Activated T-helper 17 cell treated with anti-CD3 and anti-CD28 coated beads, Interleukin-2, amount 50 U/mL, for 72 hours (primary cell): ENCODE data around the gene RAB22A. TPM values are rescaled to one million over a fixed set of nuclear protein-coding genes. Genes with fewer than 3 reads are reported as not detected.

Experiments
- ATAC-seq: fragments of 150-1000 bp; cut with Tn5 transposase; replicated peaks from 2 replicates; pipeline ENCODE4 v1.10.0; 2021; ENCODE audit warnings: mild to moderate bottlenecking, moderate library complexity
- H3K27ac Mint-ChIP-seq: one replicate; pipeline ENCODE4 v1.8.0; 2022; ENCODE audit warnings: mixed read lengths
- H3K27me3 Mint-ChIP-seq: one replicate; pipeline ENCODE4 v1.8.0; 2022; ENCODE audit warnings: mixed read lengths
- H3K36me3 Mint-ChIP-seq: one replicate; pipeline ENCODE4 v1.8.0; 2022; ENCODE audit warnings: low read depth, mild to moderate bottlenecking, mixed read lengths
- H3K4me1 Mint-ChIP-seq: one replicate; pipeline ENCODE4 v1.8.0; 2022; ENCODE audit warnings: mixed read lengths
- H3K4me3 Mint-ChIP-seq: one replicate; pipeline ENCODE4 v1.8.0; 2022; ENCODE audit warnings: mild to moderate bottlenecking, mixed read lengths
- H3K9me3 Mint-ChIP-seq: one replicate; pipeline ENCODE4 v1.8.0; 2022; ENCODE audit warnings: mixed read lengths
- total RNA-seq, 2 donors: library from RNA; stranded (reverse); gene quantifications; one replicate each; pipeline ENCODE4 v1.2.3, GENCODE V29; 2022

Gene RAB22A, protein sequence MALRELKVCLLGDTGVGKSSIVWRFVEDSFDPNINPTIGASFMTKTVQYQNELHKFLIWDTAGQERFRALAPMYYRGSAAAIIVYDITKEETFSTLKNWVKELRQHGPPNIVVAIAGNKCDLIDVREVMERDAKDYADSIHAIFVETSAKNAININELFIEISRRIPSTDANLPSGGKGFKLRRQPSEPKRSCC
- total RNA-seq = 10 to 100 TPM; 11.6 to 12.8 TPM

DNA sequence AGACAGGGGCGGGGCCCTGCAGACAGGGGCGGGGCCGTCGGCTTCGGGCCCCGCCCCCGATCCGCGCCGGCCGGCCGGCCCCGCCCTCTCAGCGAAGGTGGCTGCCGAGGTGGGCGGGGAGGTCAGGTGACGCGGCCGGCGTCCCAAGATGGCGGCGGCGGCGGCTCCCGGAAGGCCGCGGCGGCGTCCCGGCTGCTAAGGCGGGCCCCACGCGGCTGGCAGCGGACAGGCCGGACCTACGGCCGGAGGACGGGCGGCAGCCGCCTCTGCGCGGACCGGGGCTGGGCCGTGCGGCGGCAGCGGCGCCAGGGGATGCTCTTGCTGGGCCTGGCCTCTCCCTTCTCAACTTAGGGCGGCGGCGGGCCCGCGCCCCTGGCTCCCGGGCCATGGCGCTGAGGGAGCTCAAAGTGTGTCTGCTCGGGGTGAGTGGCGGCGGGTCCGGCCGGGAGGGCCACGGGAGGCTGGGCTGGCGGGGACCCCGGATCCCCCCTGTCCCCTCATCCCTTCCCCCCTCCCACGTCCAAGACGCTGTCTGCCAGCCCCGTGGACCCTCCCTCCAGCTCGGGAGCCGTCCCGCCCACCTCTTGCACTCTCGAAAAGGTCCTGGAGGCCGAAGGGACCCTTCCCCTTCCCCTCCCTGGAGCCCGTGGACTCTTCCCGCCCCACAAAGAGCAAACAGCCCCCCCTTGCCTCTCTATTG is at the start of gene RAB22A:
Gene RAB22A, plus strand, starts transcription at position 125 of the 700 bp plus-strand sequence. Its CDS starts 262 bp downstream, at position 387.
- Mint-ChIP-seq H3K4me3 (peak within 1 kb of the TSS; percentile 87), H3K27me3 (no peaks in the 10 kb centered on the region), H3K36me3 (peaks cover 57% of the 10 kb centered on the region), H3K27ac (peak within 1 kb of the TSS; percentile 97), H3K4me1 (peaks cover 49% of the 10 kb centered on the region), H3K9me3 (no peaks in the 10 kb centered on the region)
- peak; percentile 33 for ATAC-seq

DNA sequence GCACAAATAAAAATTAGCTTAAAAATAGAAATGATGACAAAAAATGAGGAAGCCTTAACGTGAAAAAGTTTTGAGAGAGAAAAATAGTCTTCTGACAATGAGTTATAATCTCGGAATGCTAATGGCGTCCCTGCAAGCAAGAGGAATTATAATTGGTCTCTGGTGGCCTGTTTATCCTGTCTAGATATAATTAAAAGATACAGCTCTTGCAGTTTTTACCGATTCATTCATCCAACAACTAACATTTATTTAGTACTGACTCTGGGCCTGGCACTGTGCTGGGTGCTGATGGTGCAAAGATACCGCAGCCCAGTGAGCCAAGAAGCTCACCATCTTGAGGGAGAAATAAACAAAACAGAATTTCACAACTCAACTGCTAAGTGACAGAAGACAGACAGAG is 49.5 kb upstream of the RAB22A start:
- Mint-ChIP-seq H3K27me3 (no peaks in the 10 kb centered on the region), H3K9me3 (no peaks in the 10 kb centered on the region), H3K4me1 (peaks cover 15% of the 10 kb centered on the region), H3K4me3 (no peak overlapping the region), H3K36me3 (peaks cover 5% of the 10 kb centered on the region), H3K27ac (no peak overlapping the region)
- no peak for ATAC-seq

DNA sequence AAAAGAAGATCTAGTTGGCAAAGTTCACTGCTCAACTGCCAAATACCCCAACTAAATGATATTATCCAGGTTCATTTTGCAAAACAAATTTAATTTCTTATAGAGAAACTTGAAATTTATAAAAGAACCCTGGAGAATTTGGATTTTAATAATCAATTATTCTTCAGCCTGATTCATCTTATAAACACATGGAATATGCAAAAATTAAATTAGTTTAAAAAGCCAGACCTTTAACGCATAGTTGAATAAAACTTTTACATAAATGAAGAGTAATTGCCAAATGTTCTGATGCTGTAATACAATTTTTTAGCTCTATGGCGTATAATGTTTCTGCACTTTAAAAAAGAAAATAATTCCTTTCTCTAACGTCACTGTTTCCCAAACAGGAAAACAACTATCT is 47.9 kb upstream of the RAB22A start:
- Mint-ChIP-seq H3K27ac (no peak overlapping the region), H3K9me3 (no peaks in the 10 kb centered on the region), H3K36me3 (peaks cover 5% of the 10 kb centered on the region), H3K27me3 (no peaks in the 10 kb centered on the region), H3K4me1 (peaks cover 10% of the 10 kb centered on the region), H3K4me3 (no peak overlapping the region)
- no peak for ATAC-seq

DNA sequence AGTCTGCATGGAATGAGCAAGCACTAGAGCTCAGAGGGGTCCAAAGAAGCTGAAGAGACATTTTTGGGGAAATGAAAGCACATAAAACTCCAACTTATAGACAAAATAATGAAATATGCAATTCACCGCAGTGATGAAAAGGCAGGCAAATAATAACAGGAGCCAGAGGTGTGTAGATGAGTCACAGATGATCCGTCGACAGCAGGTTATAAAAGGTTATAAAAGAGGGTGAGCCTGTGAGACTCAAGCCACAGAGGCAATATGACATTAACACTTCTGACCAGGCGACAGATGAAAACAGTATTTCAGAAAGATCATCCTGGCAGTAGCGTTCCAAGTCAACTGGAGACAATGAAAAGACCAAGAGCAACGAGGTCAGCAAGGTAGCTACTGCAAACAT is 45.2 kb upstream of the RAB22A start:
- H3K27me3 Mint-ChIP-seq = no peaks in the 10 kb centered on the region
- H3K4me1 Mint-ChIP-seq = peaks cover 20% of the 10 kb centered on the region
- H3K4me3 Mint-ChIP-seq = no peak overlapping the region
- no peak for ATAC-seq
- no peaks in the 10 kb centered on the region for H3K9me3 Mint-ChIP-seq
- peaks cover 29% of the 10 kb centered on the region for H3K36me3 Mint-ChIP-seq
- H3K27ac Mint-ChIP-seq = no peak overlapping the region

DNA sequence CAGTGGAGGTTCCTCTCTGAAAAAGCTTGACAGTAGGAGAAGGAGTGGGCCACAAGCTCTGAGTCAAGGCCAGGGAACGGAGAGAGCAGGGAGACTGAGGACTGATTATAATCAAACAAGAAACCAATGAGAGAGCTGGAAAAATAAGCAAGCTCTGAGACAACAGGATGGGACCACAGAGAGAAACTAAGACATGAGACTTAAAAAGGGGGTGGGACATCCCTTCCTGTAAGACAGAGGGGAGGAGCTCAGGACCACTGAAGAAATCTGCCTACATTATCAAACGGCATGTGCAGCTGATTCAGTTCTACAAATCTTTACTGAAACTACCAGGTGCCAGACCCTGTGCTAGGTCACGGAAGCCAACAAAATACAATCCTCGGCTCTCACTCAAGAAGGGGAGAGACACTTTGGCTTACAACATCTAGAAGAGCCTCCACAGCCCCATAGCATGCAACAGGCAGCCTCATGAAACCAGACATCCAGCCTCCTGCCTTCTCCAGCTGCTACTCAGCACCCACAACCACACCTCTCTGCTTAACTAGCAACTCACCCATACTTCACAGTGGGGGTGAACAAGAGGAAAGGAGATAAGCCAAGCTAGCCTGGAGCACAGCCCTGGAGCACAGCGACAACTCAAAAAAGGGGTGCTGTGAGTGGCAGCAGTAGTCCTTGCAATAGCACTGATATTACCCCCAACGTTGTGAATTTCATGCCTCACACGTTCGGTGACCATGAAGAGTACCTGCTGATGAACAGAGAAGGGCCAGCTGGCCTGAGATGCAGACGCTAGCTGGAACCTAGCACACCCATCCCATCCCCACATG is 41.9 kb upstream of the RAB22A start:
- H3K36me3 Mint-ChIP-seq = peaks cover 52% of the 10 kb centered on the region
- ATAC-seq = no peak
- peaks cover 25% of the 10 kb centered on the region for H3K4me1 Mint-ChIP-seq
- H3K27me3 Mint-ChIP-seq = no peaks in the 10 kb centered on the region
- H3K27ac Mint-ChIP-seq = peak overlapping the region; percentile 58
- no peaks in the 10 kb centered on the region for H3K9me3 Mint-ChIP-seq
- peak overlapping the region; percentile 64 for H3K4me3 Mint-ChIP-seq

DNA sequence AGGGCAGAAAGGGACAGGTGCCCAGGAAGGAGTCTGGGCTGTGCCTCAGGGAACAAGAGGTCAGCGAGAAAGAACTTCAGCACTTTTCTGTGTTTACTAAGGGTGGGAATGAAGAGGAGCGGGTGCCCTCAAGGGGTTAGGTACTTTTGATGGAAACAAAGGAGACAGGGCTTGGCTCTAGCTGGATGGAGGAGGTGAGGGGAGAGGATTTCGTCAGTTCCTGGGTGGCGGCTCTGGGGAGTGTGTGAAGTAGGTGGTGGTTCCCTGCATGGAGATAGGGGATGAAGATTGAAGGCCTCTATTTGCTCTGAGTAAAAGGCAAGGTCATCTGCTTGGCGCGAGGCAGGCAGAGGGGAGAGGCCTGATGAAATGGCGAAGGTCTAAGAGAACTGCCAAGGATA is 41.1 kb upstream of the RAB22A start:
- Mint-ChIP-seq H3K36me3 (peaks cover 52% of the 10 kb centered on the region), H3K4me1 (peaks cover 27% of the 10 kb centered on the region), H3K9me3 (no peaks in the 10 kb centered on the region), H3K4me3 (peak overlapping the region; percentile 64), H3K27me3 (no peaks in the 10 kb centered on the region), H3K27ac (peak overlapping the region; percentile 58)
- no peak for ATAC-seq

DNA sequence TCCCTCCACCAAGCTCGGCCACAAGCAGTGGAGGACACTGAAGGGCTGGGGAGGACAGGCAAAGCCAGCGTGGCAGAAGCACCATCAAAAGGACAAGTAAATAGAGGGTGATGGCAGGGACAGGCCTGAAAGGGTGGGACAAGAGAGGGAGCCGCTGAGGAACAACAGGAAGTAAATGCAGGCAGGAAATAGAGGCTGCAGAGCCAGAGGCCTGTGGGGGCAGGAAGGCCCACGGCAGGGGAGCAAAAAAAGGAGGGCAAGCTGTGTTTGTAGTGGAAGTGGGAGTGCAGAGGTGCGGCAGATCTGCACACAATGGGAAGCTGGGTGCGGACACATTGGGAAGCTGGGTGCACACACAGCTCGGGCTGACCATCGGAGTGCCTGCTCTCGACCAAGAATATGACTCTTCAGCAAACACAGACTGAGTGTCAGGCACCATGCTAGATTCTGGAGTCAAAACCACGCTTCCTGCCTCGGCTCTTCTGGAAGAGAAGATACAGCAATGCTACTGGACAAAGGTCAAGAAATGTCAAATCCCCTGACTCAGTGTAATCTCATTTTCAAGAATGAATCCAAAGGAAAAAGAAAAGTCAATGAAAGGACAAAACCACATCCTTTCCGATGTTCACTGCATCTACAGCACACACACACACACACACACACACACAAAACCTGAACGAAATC is 40.4 kb upstream of the RAB22A start:
- peak; percentile 57 for ATAC-seq
- Mint-ChIP-seq H3K27ac (peak overlapping the region; percentile 58), H3K4me3 (peak overlapping the region; percentile 64), H3K9me3 (no peaks in the 10 kb centered on the region), H3K4me1 (peaks cover 28% of the 10 kb centered on the region), H3K36me3 (peaks cover 52% of the 10 kb centered on the region), H3K27me3 (no peaks in the 10 kb centered on the region)

DNA sequence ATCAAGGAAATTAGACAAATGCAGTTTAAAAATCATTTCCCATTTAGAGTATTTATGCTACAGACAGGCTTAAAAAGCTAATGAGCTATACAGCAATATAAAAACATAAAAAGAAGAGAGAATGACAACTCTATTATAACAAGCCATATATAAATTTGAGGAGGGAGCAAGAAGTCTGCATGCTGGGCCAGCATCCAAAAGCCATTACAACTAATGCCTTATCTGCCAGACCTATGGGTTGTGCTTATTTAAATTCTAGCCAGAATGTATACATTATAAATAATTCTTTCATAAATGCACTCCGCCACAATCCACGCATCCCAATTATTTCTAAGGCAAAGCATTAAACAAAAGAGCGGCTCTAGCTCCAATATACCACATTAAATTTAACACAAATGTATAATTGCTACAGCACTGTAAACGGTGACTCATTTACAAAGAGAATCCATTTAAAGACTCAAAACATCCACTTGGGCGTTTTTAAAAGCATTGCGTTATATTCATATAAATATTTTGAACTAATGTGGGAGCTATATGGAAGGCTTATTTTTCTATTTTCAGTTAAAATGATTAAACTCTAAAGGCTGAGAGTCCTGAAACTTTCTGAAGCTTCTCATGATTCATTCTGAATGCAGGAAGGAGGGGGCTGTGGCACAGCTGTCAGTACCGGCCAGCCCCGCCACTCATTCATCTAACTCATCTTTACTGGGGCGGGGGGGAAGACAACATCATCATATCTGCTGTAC is 37.7 kb upstream of the RAB22A start:
- Mint-ChIP-seq H3K36me3 (peaks cover 62% of the 10 kb centered on the region), H3K9me3 (no peaks in the 10 kb centered on the region), H3K4me3 (peak overlapping the region; percentile 49), H3K4me1 (peaks cover 33% of the 10 kb centered on the region), H3K27ac (peak overlapping the region; percentile 53), H3K27me3 (no peaks in the 10 kb centered on the region)
- ATAC-seq = peak; percentile 98

DNA sequence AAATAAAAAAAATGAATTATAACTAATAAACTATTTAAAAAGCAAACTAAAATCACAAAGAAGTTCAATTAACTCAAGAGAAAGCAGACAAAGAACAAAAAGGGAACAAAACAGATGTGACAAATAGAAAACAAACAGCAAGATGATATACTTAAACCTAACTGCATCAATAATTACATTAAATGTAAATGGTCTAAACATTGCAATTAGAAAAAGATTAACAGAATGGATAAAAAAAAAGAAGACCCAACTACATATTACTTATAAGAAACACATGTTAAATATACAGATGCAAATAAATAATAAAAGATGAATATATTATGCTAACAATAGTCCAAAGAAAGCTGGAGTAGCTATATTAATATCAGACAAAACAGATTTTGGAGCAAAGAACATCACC is 35.1 kb upstream of the RAB22A start:
- H3K4me1 Mint-ChIP-seq = peaks cover 14% of the 10 kb centered on the region

DNA sequence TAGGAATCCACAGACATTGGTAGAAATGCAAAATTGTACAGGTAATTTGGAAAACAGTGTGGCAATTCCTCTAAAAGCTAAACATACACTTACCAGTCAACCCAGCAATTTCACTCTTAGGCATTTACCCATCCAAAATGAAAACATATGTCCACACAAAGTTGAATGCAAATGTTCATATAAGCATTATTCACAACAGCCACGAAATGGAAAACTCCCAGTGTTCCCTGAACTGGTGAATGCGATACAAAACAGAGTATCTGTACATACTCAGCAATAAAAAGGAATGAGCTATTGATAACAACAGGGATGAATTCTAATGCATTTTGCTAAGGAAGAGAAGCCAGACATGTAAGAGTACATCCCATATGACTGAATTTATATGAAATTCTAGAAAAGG is 32.4 kb upstream of the RAB22A start:
- no peak overlapping the region for H3K4me3 Mint-ChIP-seq
- H3K27me3 Mint-ChIP-seq = no peaks in the 10 kb centered on the region
- no peak overlapping the region for H3K27ac Mint-ChIP-seq
- peaks cover 27% of the 10 kb centered on the region for H3K36me3 Mint-ChIP-seq
- no peak for ATAC-seq
- no peaks in the 10 kb centered on the region for H3K9me3 Mint-ChIP-seq
- H3K4me1 Mint-ChIP-seq = peaks cover 14% of the 10 kb centered on the region

More for the DNA sequence above, 35.1 kb upstream of the RAB22A start:
- H3K4me3 Mint-ChIP-seq = no peak overlapping the region
- H3K27me3 Mint-ChIP-seq = no peaks in the 10 kb centered on the region
- peaks cover 44% of the 10 kb centered on the region for H3K36me3 Mint-ChIP-seq
- H3K9me3 Mint-ChIP-seq = no peaks in the 10 kb centered on the region
- H3K27ac Mint-ChIP-seq = no peak overlapping the region
- no peak for ATAC-seq

DNA sequence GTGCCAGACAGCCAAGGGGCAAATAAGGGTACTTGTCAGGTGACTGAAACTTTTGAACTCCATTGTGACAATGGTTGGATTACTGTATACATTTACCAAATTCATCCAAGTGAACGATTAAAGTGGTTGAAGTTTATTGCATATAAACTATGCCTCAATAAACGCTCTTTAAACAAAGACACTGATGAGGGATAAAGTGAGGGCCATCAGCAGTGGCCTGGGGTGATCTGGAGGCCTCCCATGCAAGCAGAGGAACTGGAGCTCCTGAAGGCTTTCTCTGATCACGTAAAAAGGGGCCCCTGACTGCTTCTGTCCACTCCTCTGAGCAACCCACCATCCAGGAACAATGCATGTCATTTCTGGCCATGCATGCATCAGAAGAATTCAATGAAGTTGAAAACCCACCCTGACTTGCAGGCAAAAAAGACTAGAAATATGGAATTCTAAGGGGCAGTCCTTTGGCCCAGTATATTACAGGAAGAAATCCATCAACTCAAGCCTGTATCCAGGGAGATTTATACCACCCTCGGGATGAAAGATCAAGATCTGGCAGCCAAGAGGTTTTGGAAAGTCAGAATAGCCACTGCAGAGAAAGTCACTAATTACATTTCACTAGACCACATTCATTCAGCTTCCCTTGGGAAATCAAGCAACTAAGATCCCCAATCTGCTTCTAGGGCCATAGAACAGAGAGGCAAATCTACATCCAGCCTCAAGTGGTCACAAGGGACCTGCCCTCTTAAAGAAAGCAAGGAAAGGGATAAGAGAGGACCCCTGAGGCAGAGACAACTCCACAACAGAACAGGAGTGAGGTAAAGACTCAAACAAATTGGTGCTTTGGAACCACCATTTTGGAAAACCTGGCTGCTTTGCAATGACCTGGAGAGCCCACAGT is 31.7 kb upstream of the RAB22A start:
- ATAC-seq = no peak
- Mint-ChIP-seq H3K36me3 (peaks cover 24% of the 10 kb centered on the region), H3K9me3 (no peaks in the 10 kb centered on the region), H3K4me1 (peaks cover 14% of the 10 kb centered on the region), H3K27me3 (no peaks in the 10 kb centered on the region), H3K4me3 (no peak overlapping the region), H3K27ac (no peak overlapping the region)

DNA sequence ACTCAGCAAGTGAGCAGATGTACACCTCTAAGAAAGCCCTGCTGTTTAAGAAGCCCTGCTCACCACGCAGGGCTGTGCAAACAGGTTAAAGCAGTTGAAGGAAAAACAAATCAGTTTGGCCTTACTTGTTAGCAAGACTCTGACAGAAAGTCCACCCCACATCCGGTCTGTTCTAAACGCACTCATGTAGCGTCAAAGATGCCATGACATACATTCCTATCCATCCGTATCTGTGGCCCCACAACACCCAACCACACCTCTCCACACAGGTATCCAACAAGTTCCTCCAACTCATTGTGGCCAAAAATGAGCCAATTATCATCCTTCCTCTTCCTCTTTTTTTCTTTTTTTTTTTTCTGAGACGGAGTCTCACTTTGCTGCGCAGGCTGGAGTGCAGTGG is 22.8 kb upstream of the RAB22A start:
- peaks cover 4% of the 10 kb centered on the region for H3K4me1 Mint-ChIP-seq
- H3K4me3 Mint-ChIP-seq = no peak overlapping the region
- H3K27ac Mint-ChIP-seq = no peak overlapping the region
- H3K9me3 Mint-ChIP-seq = no peaks in the 10 kb centered on the region
- H3K36me3 Mint-ChIP-seq = peaks cover 22% of the 10 kb centered on the region
- no peaks in the 10 kb centered on the region for H3K27me3 Mint-ChIP-seq
- peak; percentile 59 for ATAC-seq

DNA sequence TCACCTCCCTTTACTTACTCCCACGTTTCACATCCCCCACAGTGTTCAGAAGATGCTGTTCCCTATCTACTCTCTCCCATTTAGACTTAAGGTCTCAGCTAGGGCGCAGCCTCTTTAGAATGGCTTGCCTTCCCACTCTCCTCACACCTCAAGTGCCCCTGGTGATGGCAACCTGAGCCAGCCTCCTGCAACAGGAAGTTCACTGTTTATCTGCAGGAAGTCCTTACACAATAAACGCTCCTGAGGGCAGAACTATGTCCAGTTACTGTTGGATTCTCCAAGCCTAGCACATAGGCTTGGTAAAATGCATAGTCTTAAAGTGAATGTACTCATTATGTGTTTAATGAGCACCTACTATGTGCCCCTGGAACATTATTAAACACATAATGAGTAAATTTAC is 21.9 kb upstream of the RAB22A start:
- no peak overlapping the region for H3K4me3 Mint-ChIP-seq
- H3K36me3 Mint-ChIP-seq = peaks cover 22% of the 10 kb centered on the region
- no peaks in the 10 kb centered on the region for H3K9me3 Mint-ChIP-seq
- H3K4me1 Mint-ChIP-seq = peaks cover 4% of the 10 kb centered on the region
- no peak overlapping the region for H3K27ac Mint-ChIP-seq
- no peak for ATAC-seq
- H3K27me3 Mint-ChIP-seq = no peaks in the 10 kb centered on the region
